Activated CD8-positive, alpha-beta T cell treated with anti-CD3 and anti-CD28 coated beads, Interleukin-2, amount 10 ng/mL, durations not matched to agents 7 days and 5 days (primary cell): ENCODE results near the gene UBE2U. TPM values are rescaled to one million over a fixed set of nuclear protein-coding genes. Genes with fewer than 3 reads are reported as not detected.

Experiments
- ATAC-seq: fragments of 150-1000 bp; cut with Tn5 transposase; one replicate; pipeline ENCODE4 v1.10.0; 2021; ENCODE audit warnings: moderate library complexity
- CTCF ChIA-PET: fragments of 350-600 bp; sonication (Branson Sonifier 250); formaldehyde crosslinking; loops from one replicate; lab custom pipeline; 2021; ENCODE audit warnings: antibody characterized with exemption; lab: Charles Lee
- POLR2A ChIA-PET: fragments of 350-600 bp; sonication (Branson Sonifier 250); formaldehyde crosslinking; loops from one replicate; lab custom pipeline; 2021; ENCODE audit warnings: antibody characterized with exemption; lab: Charles Lee
- DNase-seq: peaks from one replicate; pipeline ENCODE4 v3.0.0-alpha.2; 2020
- H3K27ac Mint-ChIP-seq: one replicate; pipeline ENCODE4 v1.8.0; 2021; ENCODE audit warnings: mild to moderate bottlenecking, mixed read lengths
- H3K27me3 Mint-ChIP-seq: one replicate; pipeline ENCODE4 v1.8.0; 2021; ENCODE audit warnings: low read depth, mixed read lengths
- H3K36me3 Mint-ChIP-seq: one replicate; pipeline ENCODE4 v1.8.0; 2021; ENCODE audit warnings: low read depth, mixed read lengths
- H3K4me1 Mint-ChIP-seq: one replicate; pipeline ENCODE4 v1.8.0; 2021; ENCODE audit warnings: low read depth, mixed read lengths
- H3K4me3 Mint-ChIP-seq: one replicate; pipeline ENCODE4 v1.8.0; 2021; ENCODE audit warnings: mild to moderate bottlenecking, mixed read lengths
- H3K9me3 Mint-ChIP-seq: one replicate; pipeline ENCODE4 v1.8.0; 2022; ENCODE audit warnings: mixed read lengths; ENCODE audit not compliant: insufficient read depth
- total RNA-seq, 2 experiments: library from RNA; stranded (reverse); gene quantifications; one replicate each; pipeline ENCODE4 v1.2.3, GENCODE V29; 2021

Gene UBE2U
- not detected for total RNA-seq

DNA sequence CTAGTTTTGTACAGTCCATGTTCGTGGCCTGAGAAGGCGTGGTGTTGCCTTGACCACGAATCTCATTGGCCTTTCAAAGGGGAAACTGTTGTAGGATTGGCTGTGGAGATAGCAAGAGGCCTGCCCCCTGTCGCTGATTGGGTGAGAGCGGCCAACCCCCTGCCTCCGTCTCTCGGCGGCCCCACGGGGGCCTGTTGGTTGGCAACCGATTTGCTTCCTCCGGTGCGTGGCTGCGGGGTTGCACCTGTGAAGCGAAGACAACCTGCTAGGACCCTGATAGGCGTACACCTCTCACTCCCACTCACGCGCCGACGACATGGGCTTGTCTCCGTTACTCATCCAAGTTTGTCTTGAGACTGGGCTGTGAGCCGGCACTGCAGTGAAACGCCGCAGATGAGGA lies at the start of gene UBE2U:
Gene UBE2U, plus strand, starts transcription at position 204 of the 400 bp plus-strand sequence. CDS start 428 bp downstream, outside the sequence.
- ATAC-seq (no peak), DNase-seq (no peak)
- Mint-ChIP-seq H3K27me3 (peaks cover 3% of the 10 kb centered on the region), H3K4me1 (no peaks in the 10 kb centered on the region), H3K9me3 (no peaks in the 10 kb centered on the region), H3K27ac (no peak within 1 kb of the TSS), H3K4me3 (no peak within 1 kb of the TSS), H3K36me3 (no peaks in the 10 kb centered on the region)
- ChIA-PET CTCF (no interaction called here), POLR2A (no interaction called here)

GRCh38 chr1:64155278-64155677 lies 48.1 kb upstream of the UBE2U start:
- H3K27me3 Mint-ChIP-seq: peaks cover 2% of the 10 kb centered on the region
- DNase-seq: no peak
- no peak overlapping the region for H3K27ac Mint-ChIP-seq
- no peak for ATAC-seq
- H3K4me1 Mint-ChIP-seq: no peaks in the 10 kb centered on the region
- ChIA-PET CTCF (no interaction called here), POLR2A (no interaction called here)
- H3K4me3 Mint-ChIP-seq: no peak overlapping the region
- no peaks in the 10 kb centered on the region for H3K36me3 Mint-ChIP-seq
- H3K9me3 Mint-ChIP-seq: no peaks in the 10 kb centered on the region

- H3K27me3 Mint-ChIP-seq: peaks cover 4% of the 10 kb centered on the region
- no peaks in the 10 kb centered on the region for H3K4me1 Mint-ChIP-seq
- ChIA-PET POLR2A (no interaction called here), CTCF (interaction anchor here (0.8 kb wide), 1 partner anchor 24 kb away, joined by 3 read pairs; no protein-coding TSS in a partner anchor)
- no peak overlapping the region for H3K27ac Mint-ChIP-seq
- ATAC-seq (no peak), DNase-seq (no peak)
- no peaks in the 10 kb centered on the region for H3K9me3 Mint-ChIP-seq
- no peak overlapping the region for H3K4me3 Mint-ChIP-seq
- no peaks in the 10 kb centered on the region for H3K36me3 Mint-ChIP-seq
These were observed 42.0 kb upstream of the UBE2U start for GRCh38 chr1:64161357-64161941.

GRCh38 chr1:64162151-64162550 lies 41.3 kb upstream of the UBE2U start:
- no peaks in the 10 kb centered on the region for H3K4me1 Mint-ChIP-seq
- CTCF ChIA-PET: no interaction called here
- DNase-seq: no peak
- no peak overlapping the region for H3K27ac Mint-ChIP-seq
- no peaks in the 10 kb centered on the region for H3K36me3 Mint-ChIP-seq
- ATAC-seq: no peak
- POLR2A ChIA-PET: no interaction called here
- no peak overlapping the region for H3K4me3 Mint-ChIP-seq
- peaks cover 4% of the 10 kb centered on the region for H3K27me3 Mint-ChIP-seq
- no peaks in the 10 kb centered on the region for H3K9me3 Mint-ChIP-seq

DNA sequence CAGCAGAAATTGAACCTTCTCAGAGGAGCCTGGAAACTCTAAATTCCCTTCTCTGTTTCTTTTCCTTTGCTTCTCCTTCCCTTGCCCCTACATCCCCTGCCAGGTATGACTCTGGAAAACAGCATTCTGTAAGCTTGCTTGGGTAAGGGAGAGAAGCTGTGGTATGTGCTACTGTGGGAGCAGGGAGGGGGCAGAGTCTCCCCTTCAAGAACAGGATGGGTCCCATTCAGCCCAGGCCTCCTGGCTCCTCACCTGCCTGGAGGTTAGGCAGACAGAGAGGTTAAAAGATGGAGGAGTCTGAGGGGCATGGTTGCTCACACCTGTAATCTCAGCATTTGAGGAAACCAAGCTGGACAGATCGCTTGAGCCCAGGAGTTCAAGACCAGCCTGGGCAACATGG lies 40.6 kb upstream of the UBE2U start:
- ChIA-PET CTCF (interaction anchor here (1.5 kb wide), 1 partner anchor 26 kb away, joined by 5 read pairs; no protein-coding TSS in a partner anchor), POLR2A (no interaction called here)
- H3K4me1 Mint-ChIP-seq: no peaks in the 10 kb centered on the region
- H3K27ac Mint-ChIP-seq: no peak overlapping the region
- H3K27me3 Mint-ChIP-seq: peaks cover 4% of the 10 kb centered on the region
- H3K4me3 Mint-ChIP-seq: no peak overlapping the region
- DNase-seq (no peak), ATAC-seq (no peak)
- no peaks in the 10 kb centered on the region for H3K9me3 Mint-ChIP-seq
- H3K36me3 Mint-ChIP-seq: no peaks in the 10 kb centered on the region

DNA sequence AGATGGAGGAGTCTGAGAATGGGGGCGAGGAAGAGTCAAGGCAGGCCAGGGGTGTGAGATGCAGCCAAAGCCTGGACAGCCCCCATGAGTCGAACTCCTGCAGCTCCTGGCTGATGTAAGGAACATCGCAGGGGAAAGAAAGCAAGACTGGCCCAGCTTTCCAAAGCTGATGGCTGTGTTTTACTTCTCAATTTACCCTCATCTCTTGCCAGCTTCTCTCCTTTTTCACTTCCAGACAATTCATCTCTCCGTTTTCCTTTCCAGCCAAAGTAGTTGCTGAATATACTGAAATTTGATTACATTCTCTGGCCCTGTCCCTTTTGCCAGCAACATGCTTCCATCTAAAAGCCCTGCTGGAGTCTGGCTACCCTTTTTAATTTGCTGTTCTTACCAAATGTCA lies 40.0 kb upstream of the UBE2U start:
- H3K27ac Mint-ChIP-seq: no peak overlapping the region

GRCh38 chr1:64163970-64164369 lies 39.5 kb upstream of the UBE2U start:
- DNase-seq (no peak), ATAC-seq (no peak)
- Mint-ChIP-seq H3K27ac (no peak overlapping the region), H3K36me3 (no peaks in the 10 kb centered on the region), H3K4me3 (no peak overlapping the region), H3K9me3 (no peaks in the 10 kb centered on the region), H3K27me3 (peaks cover 4% of the 10 kb centered on the region), H3K4me1 (no peaks in the 10 kb centered on the region)
- ChIA-PET CTCF (interaction anchor here (1.5 kb wide), 1 partner anchor 27 kb away, joined by 5 read pairs; no protein-coding TSS in a partner anchor), POLR2A (no interaction called here)

More for the DNA sequence above, 40.0 kb upstream of the UBE2U start:
- Mint-ChIP-seq H3K4me1 (no peaks in the 10 kb centered on the region), H3K36me3 (no peaks in the 10 kb centered on the region), H3K27me3 (peaks cover 4% of the 10 kb centered on the region), H3K9me3 (no peaks in the 10 kb centered on the region), H3K4me3 (no peak overlapping the region)
- ChIA-PET POLR2A (no interaction called here), CTCF (interaction anchor here (1.5 kb wide), 1 partner anchor 26 kb away, joined by 5 read pairs; no protein-coding TSS in a partner anchor)
- DNase-seq (no peak), ATAC-seq (no peak)

DNA sequence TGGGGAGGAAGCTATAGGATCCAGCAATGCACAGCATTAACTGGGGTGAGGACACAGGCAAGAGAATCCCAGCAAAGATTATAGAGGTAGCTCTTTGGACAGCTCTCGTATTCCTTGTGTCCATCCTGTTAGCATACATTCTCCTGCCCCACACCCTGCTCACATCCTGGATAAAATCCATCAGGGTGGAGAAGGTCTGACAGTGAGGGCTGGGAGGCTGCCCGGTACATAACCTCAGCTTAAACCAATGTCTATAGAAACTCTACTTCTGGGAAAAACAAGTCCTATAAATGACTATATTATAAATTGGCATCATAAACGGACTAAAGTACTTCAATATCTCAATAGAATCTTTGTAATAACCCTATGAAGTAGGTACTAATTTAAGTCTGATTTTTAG lies 36.8 kb upstream of the UBE2U start:
- Mint-ChIP-seq H3K9me3 (no peaks in the 10 kb centered on the region), H3K4me3 (no peak overlapping the region), H3K27ac (no peak overlapping the region), H3K36me3 (no peaks in the 10 kb centered on the region), H3K27me3 (peaks cover 2% of the 10 kb centered on the region), H3K4me1 (peaks cover 1% of the 10 kb centered on the region)
- ChIA-PET CTCF (no interaction called here), POLR2A (no interaction called here)
- DNase-seq (no peak), ATAC-seq (no peak)

DNA sequence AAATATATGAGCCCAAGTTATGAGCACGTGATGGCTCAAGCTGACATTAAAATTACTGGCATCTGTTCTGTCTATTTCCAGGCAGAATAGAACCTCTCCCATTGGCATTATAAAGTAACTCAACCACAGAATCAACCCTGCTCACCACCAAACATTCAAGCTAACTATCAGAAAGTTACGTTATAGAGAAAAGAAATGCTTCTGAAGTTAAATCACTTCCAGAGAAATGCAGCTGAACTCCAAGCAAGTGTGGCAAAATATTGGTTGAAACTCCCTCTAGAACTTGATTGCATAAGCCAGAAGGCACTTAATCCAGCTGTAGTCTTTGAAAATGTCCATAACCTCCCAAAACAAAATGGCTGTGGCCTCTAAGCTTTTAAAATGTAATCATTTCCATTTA lies 36.2 kb upstream of the UBE2U start:
- Mint-ChIP-seq H3K27me3 (peaks cover 2% of the 10 kb centered on the region), H3K36me3 (no peaks in the 10 kb centered on the region), H3K9me3 (no peaks in the 10 kb centered on the region), H3K4me1 (peaks cover 6% of the 10 kb centered on the region), H3K27ac (no peak overlapping the region), H3K4me3 (no peak overlapping the region)
- CTCF ChIA-PET: no interaction called here
- POLR2A ChIA-PET: no interaction called here
- no peak for ATAC-seq
- no peak for DNase-seq

GRCh38 chr1:64171246-64171645 lies 32.2 kb upstream of the UBE2U start:
- H3K27ac Mint-ChIP-seq: no peak overlapping the region
- CTCF ChIA-PET: interaction anchor here (0.9 kb wide), 1 partner anchor 35 kb away, joined by 3 read pairs; no protein-coding TSS in a partner anchor
- POLR2A ChIA-PET: no interaction called here
- H3K36me3 Mint-ChIP-seq: no peaks in the 10 kb centered on the region
- peaks cover 9% of the 10 kb centered on the region for H3K27me3 Mint-ChIP-seq
- no peak for ATAC-seq
- DNase-seq: no peak
- H3K4me3 Mint-ChIP-seq: no peak overlapping the region
- peaks cover 6% of the 10 kb centered on the region for H3K4me1 Mint-ChIP-seq
- no peaks in the 10 kb centered on the region for H3K9me3 Mint-ChIP-seq

GRCh38 chr1:64171797-64172281 lies 31.6 kb upstream of the UBE2U start:
- Mint-ChIP-seq H3K9me3 (no peaks in the 10 kb centered on the region), H3K27me3 (peaks cover 9% of the 10 kb centered on the region)
- CTCF ChIA-PET: interaction anchor here (0.9 kb wide), 1 partner anchor 35 kb away, joined by 3 read pairs; no protein-coding TSS in a partner anchor

DNA sequence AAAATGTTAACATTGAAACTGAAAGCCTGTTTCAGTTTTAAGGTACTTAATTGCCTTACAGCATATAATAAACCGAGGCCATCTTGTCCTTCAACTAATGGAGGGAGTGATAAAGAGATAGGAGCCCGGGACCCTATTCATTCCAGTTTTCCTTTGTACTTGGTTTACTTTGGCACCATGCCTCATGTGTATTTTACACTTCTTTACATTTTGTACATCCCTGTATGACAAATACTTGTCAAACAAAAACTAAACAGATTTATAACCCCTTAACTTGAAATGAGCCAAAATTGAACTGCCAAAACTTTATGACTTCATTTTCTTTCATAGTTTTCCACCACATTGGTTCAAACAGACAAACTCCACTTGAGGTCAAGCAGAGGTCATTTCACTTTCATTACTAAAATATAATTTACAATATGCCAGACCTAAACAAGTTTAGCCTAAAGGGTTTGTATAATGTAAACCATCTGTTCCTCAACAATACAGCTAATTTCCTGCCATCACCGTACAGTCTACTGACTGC lies 30.9 kb upstream of the UBE2U start:
- Mint-ChIP-seq H3K9me3 (no peaks in the 10 kb centered on the region), H3K4me1 (peaks cover 6% of the 10 kb centered on the region), H3K27me3 (peaks cover 9% of the 10 kb centered on the region), H3K27ac (no peak overlapping the region), H3K4me3 (no peak overlapping the region), H3K36me3 (no peaks in the 10 kb centered on the region)
- POLR2A ChIA-PET: no interaction called here
- no peak for DNase-seq
- CTCF ChIA-PET: interaction anchor here (1.6 kb wide), 1 partner anchor 35 kb away, joined by 3 read pairs; no protein-coding TSS in a partner anchor
- ATAC-seq: no peak

More at GRCh38 chr1:64171797-64172281, 31.6 kb upstream of the UBE2U start:
- H3K36me3 Mint-ChIP-seq: no peaks in the 10 kb centered on the region
- POLR2A ChIA-PET: no interaction called here
- H3K4me1 Mint-ChIP-seq: peaks cover 6% of the 10 kb centered on the region
- H3K4me3 Mint-ChIP-seq: no peak overlapping the region
- ATAC-seq (no peak), DNase-seq (no peak)
- H3K27ac Mint-ChIP-seq: no peak overlapping the region
